ENCODE results near the gene GINS2. TPM values are rescaled to one million over a fixed set of nuclear protein-coding genes. Genes with fewer than 3 reads are reported as not detected.

Gene GINS2
- total RNA-seq, 1 donor = 8.6 TPM

GRCh38 chr16:85710732-85711131 lies 22.0 kb upstream of the GINS2 start:
- no peak overlapping the region for H3K4me3 ChIP-seq (ENCODE audit: low read depth, low read length)
- no peak for TF ChIP-seq CTCF (IDR thresholded peaks at IDR 0.05; ENCODE audit: insufficient read depth, low read depth, low read length)
- no peak for DNase-seq (ENCODE audit: low read depth)

- no peak overlapping the region for H3K4me3 ChIP-seq (ENCODE audit: low read depth, low read length)
- TF ChIP-seq CTCF (IDR thresholded peaks at IDR 0.05; ENCODE audit: insufficient read depth, low read depth, low read length) = no peak
- DNase-seq (ENCODE audit: low read depth) = no peak
Observed at GRCh38 chr16:85709766-85710585, 21.2 kb upstream of the GINS2 start.

- DNase-seq (ENCODE audit: low read depth) = no peak
- TF ChIP-seq CTCF (IDR thresholded peaks at IDR 0.05; ENCODE audit: insufficient read depth, low read depth, low read length) = no peak
- no peak overlapping the region for H3K4me3 ChIP-seq (ENCODE audit: low read depth, low read length)
Observed at GRCh38 chr16:85708338-85708737, 19.6 kb upstream of the GINS2 start.

- no peak overlapping the region for H3K4me3 ChIP-seq (ENCODE audit: low read depth, low read length)
- no peak for DNase-seq (ENCODE audit: low read depth)
- TF ChIP-seq CTCF (IDR thresholded peaks at IDR 0.05; ENCODE audit: insufficient read depth, low read depth, low read length) = no peak
Observed at GRCh38 chr16:85707528-85708095, 18.9 kb upstream of the GINS2 start.

GRCh38 chr16:85706449-85707034 lies 17.8 kb upstream of the GINS2 start:
- no peak for TF ChIP-seq CTCF (IDR thresholded peaks at IDR 0.05; ENCODE audit: insufficient read depth, low read depth, low read length)
- no peak overlapping the region for H3K4me3 ChIP-seq (ENCODE audit: low read depth, low read length)
- no peak for DNase-seq (ENCODE audit: low read depth)

GRCh38 chr16:85704900-85705846 lies 16.4 kb upstream of the GINS2 start:
- no peak overlapping the region for H3K4me3 ChIP-seq (ENCODE audit: low read depth, low read length)
- no peak for DNase-seq (ENCODE audit: low read depth)
- TF ChIP-seq CTCF (IDR thresholded peaks at IDR 0.05; ENCODE audit: insufficient read depth, low read depth, low read length) = no peak

All from fibroblast of villous mesenchyme (primary cell).